ENCODE measurements around the gene CEP85.

The CEP85 gene

GRCh38 chr1:26287811-26288210 lies 53.8 kb downstream of the CEP85 start:
- TF ChIP-seq FOXP2 (optimal IDR thresholded peaks at IDR 0.05; ENCODE audit: borderline replicate concordance, extremely low read depth, extremely low read length, insufficient read depth) = no peak
- TF ChIP-seq SIN3A (IDR thresholded peaks at IDR 0.05; ENCODE audit: borderline replicate concordance, insufficient read depth, low read length) = no peak

GRCh38 chr1:26288311-26288941 lies 54.4 kb downstream of the CEP85 start:
- TF ChIP-seq FOXP2 (optimal IDR thresholded peaks at IDR 0.05; ENCODE audit: borderline replicate concordance, extremely low read depth, extremely low read length, insufficient read depth) (no peak), REST (IDR thresholded peaks at IDR 0.05; ENCODE audit: insufficient read depth in 1 of 2, low read depth in 2 of 2, low read length in 2 of 2) (no peak), SIN3A (IDR thresholded peaks at IDR 0.05; ENCODE audit: borderline replicate concordance, insufficient read depth, low read length) (no peak), POLR2AphosphoS5 (IDR thresholded peaks at IDR 0.05; ENCODE audit: low read depth, low read length) (no peak), TAF1 (IDR thresholded peaks at IDR 0.05; ENCODE audit: borderline replicate concordance, insufficient read depth, low read length) (no peak)

- TF ChIP-seq REST (IDR thresholded peaks at IDR 0.05; ENCODE audit: insufficient read depth in 1 of 2, low read depth in 2 of 2, low read length in 2 of 2) (no peak), POLR2AphosphoS5 (IDR thresholded peaks at IDR 0.05; ENCODE audit: low read depth, low read length) (no peak), TAF1 (IDR thresholded peaks at IDR 0.05; ENCODE audit: borderline replicate concordance, insufficient read depth, low read length) (no peak), FOXP2 (optimal IDR thresholded peaks at IDR 0.05; ENCODE audit: borderline replicate concordance, extremely low read depth, extremely low read length, insufficient read depth) (no peak), SIN3A (IDR thresholded peaks at IDR 0.05; ENCODE audit: borderline replicate concordance, insufficient read depth, low read length) (no peak)
These were observed 55.4 kb downstream of the CEP85 start for GRCh38 chr1:26289158-26290059.

GRCh38 chr1:26290122-26290881 lies 56.3 kb downstream of the CEP85 start:
- TF ChIP-seq REST (IDR thresholded peaks at IDR 0.05; ENCODE audit: insufficient read depth in 1 of 2, low read depth in 2 of 2, low read length in 2 of 2) = no peak
- TF ChIP-seq SIN3A (IDR thresholded peaks at IDR 0.05; ENCODE audit: borderline replicate concordance, insufficient read depth, low read length) = no peak
- TF ChIP-seq POLR2AphosphoS5 (IDR thresholded peaks at IDR 0.05; ENCODE audit: low read depth, low read length) = no peak
- TF ChIP-seq FOXP2 (optimal IDR thresholded peaks at IDR 0.05; ENCODE audit: borderline replicate concordance, extremely low read depth, extremely low read length, insufficient read depth) = no peak
- no peak for TF ChIP-seq TAF1 (IDR thresholded peaks at IDR 0.05; ENCODE audit: borderline replicate concordance, insufficient read depth, low read length)

GRCh38 chr1:26290882-26291261 lies 56.9 kb downstream of the CEP85 start:
- TF ChIP-seq SIN3A (IDR thresholded peaks at IDR 0.05; ENCODE audit: borderline replicate concordance, insufficient read depth, low read length) (no peak), REST (IDR thresholded peaks at IDR 0.05; ENCODE audit: insufficient read depth in 1 of 2, low read depth in 2 of 2, low read length in 2 of 2) (no peak), POLR2AphosphoS5 (IDR thresholded peaks at IDR 0.05; ENCODE audit: low read depth, low read length) (no peak), TAF1 (IDR thresholded peaks at IDR 0.05; ENCODE audit: borderline replicate concordance, insufficient read depth, low read length) (no peak)

Data from PFSK-1 (cell line).